Neural cell (in vitro differentiated cells): ENCODE data around the gene IGFL4. TPM values are rescaled to one million over a fixed set of nuclear protein-coding genes. Genes with fewer than 3 reads are reported as not detected.

Experiments used
- H2AFZ ChIP-seq: fragments of 200-600, 300-800 bp; sonication (generic), shearing (Covaris generic); 2 replicates; pipeline ENCODE4 v1.6.0; 2014; ENCODE audit warnings: low read depth, mild to moderate bottlenecking, antibody characterized with exemption, low read length, moderate library complexity
- H3F3A ChIP-seq: fragments of 200-600 bp; shearing (Covaris generic); 2 replicates; pipeline ENCODE4 v1.6.1; 2016; ENCODE audit warnings: mild to moderate bottlenecking, moderate library complexity, mixed read lengths, antibody characterized with exemption, low read length; ENCODE audit not compliant: insufficient read depth, poor library complexity, severe bottlenecking
- H3K27ac ChIP-seq: fragments of 200-600, 300-800 bp; sonication (generic), shearing (Covaris generic); 2 replicates; pipeline ENCODE4 v1.5.1; 2014; ENCODE audit warnings: mild to moderate bottlenecking, low read length, moderate library complexity
- H3K27me3 ChIP-seq: fragments of 300-800, 200-600 bp; sonication (generic), shearing (Covaris generic); 2 replicates; pipeline ENCODE4 v1.6.0; 2014; ENCODE audit warnings: mild to moderate bottlenecking, low read depth, low read length, moderate library complexity; ENCODE audit not compliant: insufficient read depth
- H3K36me3 ChIP-seq: fragments of 300-800, 200-600 bp; sonication (generic), shearing (Covaris generic); 2 replicates; pipeline ENCODE4 v1.5.1; 2014; ENCODE audit warnings: mild to moderate bottlenecking, antibody characterized with exemption, low read length, moderate library complexity; ENCODE audit not compliant: insufficient read depth
- H3K4me2 ChIP-seq: fragments of 300-800, 200-600 bp; sonication (generic), shearing (Covaris generic); 2 replicates; pipeline ENCODE4 v1.6.0; 2014; ENCODE audit warnings: mild to moderate bottlenecking, low read length
- H3K4me3 ChIP-seq: fragments of 300-800, 200-600 bp; sonication (generic), shearing (Covaris generic); 2 replicates; pipeline ENCODE4 v1.5.1; 2014; ENCODE audit warnings: mild to moderate bottlenecking, low read length, moderate library complexity
- H3K79me2 ChIP-seq: fragments of 200-600 bp; shearing (Covaris generic); replicated peaks from 2 replicates; pipeline ENCODE4 v1.6.0; 2014; ENCODE audit warnings: mild to moderate bottlenecking, low read length, moderate library complexity; ENCODE audit not compliant: insufficient read depth
- H3K9ac ChIP-seq: fragments of 300-800, 200-600 bp; sonication (generic), shearing (Covaris generic); 2 replicates; pipeline ENCODE4 v1.6.1; 2016; ENCODE audit warnings: mild to moderate bottlenecking, low read length, mixed read lengths
- H3K9me2 ChIP-seq: fragments of 200-600 bp; shearing (Covaris generic); 2 replicates; pipeline ENCODE4 v1.6.1; 2016; ENCODE audit warnings: mild to moderate bottlenecking, low read length, mixed read lengths; ENCODE audit not compliant: insufficient read depth
- H3K9me3 ChIP-seq: fragments of 200-600, 300-800 bp; sonication (generic), shearing (Covaris generic); 2 replicates; pipeline ENCODE4 v1.6.1; 2016; ENCODE audit warnings: mild to moderate bottlenecking, mixed run types, low read length, moderate library complexity, mixed read lengths
- H4K20me1 ChIP-seq: fragments of 200-600 bp; shearing (Covaris generic); 2 replicates; pipeline ENCODE4 v1.6.1; 2016; ENCODE audit warnings: mild to moderate bottlenecking, mixed run types; ENCODE audit not compliant: insufficient read depth
- CTCF ChIP-seq: fragments of 450-650 bp; IDR thresholded peaks from 2 replicates; pipeline ENCODE4 v1.5.1; 2014; ENCODE audit warnings: antibody characterized with exemption, mild to moderate bottlenecking, moderate library complexity; ENCODE audit not compliant: poor library complexity, severe bottlenecking
- EP300 ChIP-seq: fragments of 450-650 bp; conservative IDR thresholded peaks from 2 replicates; pipeline ENCODE4 v1.6.1; 2014; ENCODE audit warnings: antibody characterized with exemption, mild to moderate bottlenecking, moderate library complexity; ENCODE audit not compliant: poor library complexity, severe bottlenecking
- EZH2 ChIP-seq: fragments of 200-600, 300-800 bp; shearing (Covaris generic), sonication (generic); IDR thresholded peaks from 2 replicates; pipeline ENCODE4 v1.6.1; 2014; ENCODE audit warnings: antibody characterized with exemption, low read length, borderline replicate concordance, mild to moderate bottlenecking; ENCODE audit not compliant: insufficient read depth, poor library complexity, severe bottlenecking
- MXI1 ChIP-seq: fragments of 450-650 bp; conservative IDR thresholded peaks from 2 replicates; pipeline ENCODE4 v1.6.1; 2014; ENCODE audit warnings: antibody characterized with exemption, mild to moderate bottlenecking; ENCODE audit not compliant: poor library complexity, severe bottlenecking
- POLR2AphosphoS5 ChIP-seq: IDR thresholded peaks from 2 replicates; pipeline ENCODE4 v1.6.1; 2012
- RAD21 ChIP-seq: fragments of 450-650 bp; conservative IDR thresholded peaks from 2 replicates; pipeline ENCODE4 v1.6.1; 2014; ENCODE audit warnings: antibody characterized with exemption, mild to moderate bottlenecking, moderate library complexity
- REST ChIP-seq: IDR thresholded peaks from 2 replicates; pipeline ENCODE4 v1.6.1; 2012; ENCODE audit warnings: borderline replicate concordance
- SMC3 ChIP-seq: fragments of 450-650 bp; conservative IDR thresholded peaks from 2 replicates; pipeline ENCODE4 v1.6.1; 2014; ENCODE audit warnings: antibody characterized with exemption, mild to moderate bottlenecking, moderate library complexity; ENCODE audit not compliant: poor library complexity
- TAF1 ChIP-seq: IDR thresholded peaks from 2 replicates; pipeline ENCODE4 v1.6.1; 2012; ENCODE audit warnings: low read depth
- polyA plus RNA-seq: library from polyadenylated mRNA; depleted of rRNA; stranded (reverse); fragments of >200 nt; gene quantifications from 2 replicates; pipeline ENCODE4 v1.2.3, GENCODE V29; 2014

IGFL4 gene
- polyA plus RNA-seq, 1 donor from 2014 or later: 5.2 TPM

GRCh38 chr19:46056536-46056935 is 15.7 kb upstream of the IGFL4 start:
- H3K4me3 ChIP-seq: no peak overlapping the region
- H3F3A ChIP-seq: no peaks in the 10 kb centered on the region
- H2AFZ ChIP-seq: no peak overlapping the region
- TF ChIP-seq TAF1: no peak
- TF ChIP-seq EP300: no peak
- TF ChIP-seq SMC3: no peak
- TF ChIP-seq CTCF: no peak
- no peaks in the 10 kb centered on the region for H4K20me1 ChIP-seq
- no peak overlapping the region for H3K27ac ChIP-seq
- H3K79me2 ChIP-seq: no peaks in the 10 kb centered on the region
- H3K9me2 ChIP-seq: no peaks in the 10 kb centered on the region
- H3K9me3 ChIP-seq: no peaks in the 10 kb centered on the region
- no peaks in the 10 kb centered on the region for H3K36me3 ChIP-seq
- H3K27me3 ChIP-seq: no peaks in the 10 kb centered on the region
- no peak overlapping the region for H3K9ac ChIP-seq
- no peak overlapping the region for H3K4me2 ChIP-seq

DNA sequence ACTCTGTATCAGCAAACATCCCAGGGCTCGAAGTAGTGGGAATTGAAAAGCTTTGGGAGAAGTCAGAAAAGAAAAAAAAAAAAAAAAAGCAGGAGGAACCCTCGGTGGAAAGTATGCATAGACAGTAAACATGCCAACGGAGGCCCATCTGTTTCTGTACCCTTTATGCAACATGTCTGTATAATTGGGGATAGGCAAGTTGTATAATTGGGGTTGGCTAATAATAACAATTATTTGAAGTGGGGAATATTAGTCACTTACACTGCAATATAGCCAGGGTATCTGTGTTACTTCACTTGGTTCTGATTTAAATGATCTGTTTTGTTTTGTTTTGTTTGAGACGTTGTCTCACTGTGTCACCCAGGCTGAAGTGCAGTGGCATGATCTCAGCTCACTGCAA is 12.1 kb upstream of the IGFL4 start:
- H4K20me1 ChIP-seq: no peaks in the 10 kb centered on the region
- no peaks in the 10 kb centered on the region for H3K9me3 ChIP-seq
- H3K4me3 ChIP-seq: no peak overlapping the region
- H3K9ac ChIP-seq: no peak overlapping the region
- no peaks in the 10 kb centered on the region for H3K79me2 ChIP-seq
- H3K4me2 ChIP-seq: no peak overlapping the region
- TF ChIP-seq CTCF (no peak), REST (no peak), RAD21 (no peak), EP300 (no peak), SMC3 (no peak), MXI1 (no peak), TAF1 (no peak), EZH2 (no peak), POLR2AphosphoS5 (no peak)
- H3K27ac ChIP-seq: no peak overlapping the region
- no peak overlapping the region for H2AFZ ChIP-seq
- no peaks in the 10 kb centered on the region for H3K27me3 ChIP-seq
- no peaks in the 10 kb centered on the region for H3F3A ChIP-seq
- no peaks in the 10 kb centered on the region for H3K36me3 ChIP-seq
- H3K9me2 ChIP-seq: no peaks in the 10 kb centered on the region
